SH-SY5Y (cell line): Measurements from ENCODE around the gene RAMAC.

Source experiments
- GATA2 ChIP-seq: IDR thresholded peaks from 2 replicates; pipeline ENCODE4 v1.6.1; 2011; ENCODE audit warnings: mild to moderate bottlenecking, low read depth, low read length
- GATA3 ChIP-seq: IDR thresholded peaks from 2 replicates; pipeline ENCODE4 v1.6.1; 2011; ENCODE audit warnings: low read depth, mild to moderate bottlenecking, low read length, moderate library complexity

DNA sequence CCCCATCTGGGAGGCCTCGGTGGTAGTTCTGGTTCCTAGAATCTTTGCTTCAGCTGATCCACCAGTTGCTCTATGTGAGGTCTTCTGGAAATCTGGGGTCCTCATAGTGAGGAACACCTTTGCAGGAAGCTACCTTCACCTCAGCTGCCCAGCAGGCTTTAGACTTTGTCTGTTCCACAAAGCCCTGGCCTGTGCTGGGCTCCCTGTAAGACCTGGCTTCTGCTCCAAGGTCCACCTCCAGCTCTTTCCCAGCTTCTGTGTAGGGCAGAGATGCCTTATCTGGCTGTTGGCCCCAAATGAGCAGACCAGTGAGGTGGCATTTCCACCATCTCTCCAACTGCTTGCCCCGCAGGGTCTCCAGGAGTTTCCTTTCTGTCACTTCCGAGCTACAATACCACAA is 25.2 kb upstream of the RAMAC start:
- TF ChIP-seq GATA2: no peak
- TF ChIP-seq GATA3: no peak
